Skeletal muscle satellite cell (primary cell): ENCODE results near the gene LBH.

Experiments used
- H3K27me3 ChIP-seq: 2 replicates; pipeline ENCODE4 v1.7.0; 2013; ENCODE audit warnings: low read length; ENCODE audit not compliant: control insufficient read depth, insufficient read depth
- H3K36me3 ChIP-seq: 2 replicates; pipeline ENCODE4 v1.7.0; 2013; ENCODE audit warnings: mild to moderate bottlenecking, control low read depth, low read length; ENCODE audit not compliant: insufficient read depth
- H3K4me1 ChIP-seq: 2 replicates; pipeline ENCODE4 v1.7.0; 2013; ENCODE audit warnings: low read length; ENCODE audit not compliant: control insufficient read depth, insufficient read depth
- H3K4me2 ChIP-seq: 2 replicates; pipeline ENCODE4 v1.7.0; 2013; ENCODE audit warnings: mild to moderate bottlenecking, low read length
- H3K4me3 ChIP-seq: 2 replicates; pipeline ENCODE4 v1.7.0; 2013; ENCODE audit warnings: low read length
- H3K9ac ChIP-seq: 2 replicates; pipeline ENCODE4 v1.7.0; 2013; ENCODE audit warnings: mild to moderate bottlenecking, low read depth, low read length, moderate library complexity
- H3K9me3 ChIP-seq: replicated peaks from 2 replicates; pipeline ENCODE4 v1.7.0; 2013; ENCODE audit warnings: mild to moderate bottlenecking, control low read depth, low read length

The LBH gene

GRCh38 chr2:30236591-30237238 lies 5.4 kb downstream of the LBH start:
- H3K9me3 ChIP-seq, result no peaks in the 10 kb centered on the region
- H3K27me3 ChIP-seq, result no peaks in the 10 kb centered on the region
- no peak overlapping the region for H3K4me2 ChIP-seq
- peaks cover 10% of the 10 kb centered on the region for H3K36me3 ChIP-seq
- no peak overlapping the region for H3K9ac ChIP-seq
- H3K4me3 ChIP-seq, result no peak overlapping the region
- H3K4me1 ChIP-seq, result peaks cover 31% of the 10 kb centered on the region

- Histone ChIP-seq H3K9me3 (no peaks in the 10 kb centered on the region), H3K4me2 (no peak overlapping the region), H3K9ac (no peak overlapping the region), H3K4me3 (no peak overlapping the region), H3K36me3 (peaks cover 10% of the 10 kb centered on the region), H3K4me1 (peaks cover 31% of the 10 kb centered on the region), H3K27me3 (no peaks in the 10 kb centered on the region)
Measured at GRCh38 chr2:30237239-30237965, 6.1 kb downstream of the LBH start.

- Histone ChIP-seq H3K9ac (no peak overlapping the region), H3K27me3 (no peaks in the 10 kb centered on the region), H3K9me3 (no peaks in the 10 kb centered on the region), H3K4me3 (no peak overlapping the region), H3K36me3 (peaks cover 10% of the 10 kb centered on the region), H3K4me2 (no peak overlapping the region), H3K4me1 (peaks cover 25% of the 10 kb centered on the region)
Measured at GRCh38 chr2:30237966-30238800, 6.8 kb downstream of the LBH start.

DNA sequence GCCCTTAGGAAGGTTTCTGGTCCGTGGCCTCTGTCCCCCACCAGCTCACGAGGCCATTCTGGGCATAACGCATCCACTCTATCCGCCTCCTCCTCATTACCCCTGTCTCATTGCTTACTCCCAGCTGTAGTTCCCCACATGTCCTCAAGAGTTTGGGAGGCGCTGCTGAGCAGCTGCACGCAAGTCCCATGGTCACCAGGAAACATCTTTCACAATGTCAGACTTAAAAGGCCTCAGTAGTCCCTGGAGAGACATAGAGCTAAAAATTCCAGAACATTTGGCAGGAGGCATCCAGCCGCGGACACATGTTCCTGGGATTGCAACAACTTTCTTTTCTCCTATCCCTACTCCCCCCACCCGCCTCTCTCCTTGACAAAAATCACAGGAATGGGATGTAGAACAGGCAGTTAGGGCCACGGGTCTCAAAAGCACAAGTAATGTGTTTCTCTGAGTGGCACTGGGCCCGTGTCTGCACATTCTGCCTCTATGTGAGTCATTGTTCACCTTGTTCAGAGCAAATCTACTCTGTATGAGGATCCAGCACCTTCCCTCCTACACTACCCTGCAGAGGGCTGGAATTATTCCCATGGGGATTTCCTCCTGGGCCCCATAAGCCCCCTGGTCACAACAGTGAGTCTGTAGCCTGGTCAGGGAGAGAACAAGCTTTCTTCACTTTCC lies 8.1 kb downstream of the LBH start:
- no peaks in the 10 kb centered on the region for H3K27me3 ChIP-seq
- H3K4me1 ChIP-seq, result peaks cover 13% of the 10 kb centered on the region
- H3K9me3 ChIP-seq, result no peaks in the 10 kb centered on the region
- no peak overlapping the region for H3K4me2 ChIP-seq
- no peak overlapping the region for H3K4me3 ChIP-seq
- H3K9ac ChIP-seq, result no peak overlapping the region
- peaks cover 10% of the 10 kb centered on the region for H3K36me3 ChIP-seq

GRCh38 chr2:30239986-30240752 lies 8.8 kb downstream of the LBH start:
- Histone ChIP-seq H3K9me3 (no peaks in the 10 kb centered on the region), H3K4me2 (no peak overlapping the region), H3K9ac (no peak overlapping the region), H3K27me3 (no peaks in the 10 kb centered on the region), H3K4me1 (peaks cover 5% of the 10 kb centered on the region), H3K36me3 (peaks cover 10% of the 10 kb centered on the region), H3K4me3 (no peak overlapping the region)

- H3K4me2 ChIP-seq, result no peak overlapping the region
- no peak overlapping the region for H3K4me3 ChIP-seq
- H3K27me3 ChIP-seq, result no peaks in the 10 kb centered on the region
- no peaks in the 10 kb centered on the region for H3K36me3 ChIP-seq
- H3K4me1 ChIP-seq, result peaks cover 3% of the 10 kb centered on the region
- H3K9me3 ChIP-seq, result no peaks in the 10 kb centered on the region
- H3K9ac ChIP-seq, result no peak overlapping the region
Measured at GRCh38 chr2:30243231-30243630, 11.9 kb downstream of the LBH start.

DNA sequence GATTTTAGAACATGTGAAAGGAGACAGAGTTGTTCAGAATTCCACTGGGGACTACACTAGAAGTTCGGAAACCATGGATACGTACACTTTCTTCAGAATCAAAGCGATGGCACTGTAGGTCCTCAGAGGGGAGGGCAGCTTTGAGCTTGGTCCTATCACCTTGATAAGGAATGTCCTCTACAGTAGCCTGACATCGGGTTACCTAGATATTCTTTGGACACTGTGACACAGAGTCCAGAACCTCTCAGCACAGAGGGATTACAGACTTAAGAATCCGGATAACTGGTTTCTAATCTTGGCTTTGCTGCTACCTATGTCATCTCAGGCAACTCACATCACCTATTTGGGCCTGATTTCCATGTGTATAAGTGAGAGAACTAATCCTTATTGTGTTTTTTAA lies 14.0 kb downstream of the LBH start:
- Histone ChIP-seq H3K4me3 (no peak overlapping the region), H3K36me3 (no peaks in the 10 kb centered on the region), H3K9ac (no peak overlapping the region), H3K9me3 (no peaks in the 10 kb centered on the region), H3K4me2 (no peak overlapping the region), H3K4me1 (no peaks in the 10 kb centered on the region), H3K27me3 (no peaks in the 10 kb centered on the region)

DNA sequence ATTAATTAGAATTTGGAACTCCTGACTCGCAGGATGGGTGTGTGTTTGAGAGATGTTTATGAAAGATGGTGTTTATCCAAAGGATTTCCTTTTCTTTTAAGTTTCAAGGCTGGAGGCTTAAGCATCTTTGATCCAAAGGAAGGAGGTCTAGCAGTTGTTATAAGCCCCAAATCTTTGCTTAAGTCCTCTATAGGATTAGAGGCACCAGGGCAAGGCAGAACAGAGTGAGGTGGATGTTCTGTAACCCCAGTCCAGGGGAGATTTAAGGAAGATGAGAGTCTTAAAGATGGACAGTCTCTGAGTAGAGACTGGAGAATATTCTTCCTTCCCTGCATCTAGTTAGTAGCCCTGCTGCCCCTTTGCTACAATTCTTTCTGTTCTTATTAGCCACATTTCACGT lies 17.5 kb downstream of the LBH start:
- no peaks in the 10 kb centered on the region for H3K36me3 ChIP-seq
- no peaks in the 10 kb centered on the region for H3K9me3 ChIP-seq
- H3K4me3 ChIP-seq, result no peak overlapping the region
- H3K27me3 ChIP-seq, result no peaks in the 10 kb centered on the region
- peaks cover 13% of the 10 kb centered on the region for H3K4me1 ChIP-seq
- no peak overlapping the region for H3K4me2 ChIP-seq
- H3K9ac ChIP-seq, result no peak overlapping the region

DNA sequence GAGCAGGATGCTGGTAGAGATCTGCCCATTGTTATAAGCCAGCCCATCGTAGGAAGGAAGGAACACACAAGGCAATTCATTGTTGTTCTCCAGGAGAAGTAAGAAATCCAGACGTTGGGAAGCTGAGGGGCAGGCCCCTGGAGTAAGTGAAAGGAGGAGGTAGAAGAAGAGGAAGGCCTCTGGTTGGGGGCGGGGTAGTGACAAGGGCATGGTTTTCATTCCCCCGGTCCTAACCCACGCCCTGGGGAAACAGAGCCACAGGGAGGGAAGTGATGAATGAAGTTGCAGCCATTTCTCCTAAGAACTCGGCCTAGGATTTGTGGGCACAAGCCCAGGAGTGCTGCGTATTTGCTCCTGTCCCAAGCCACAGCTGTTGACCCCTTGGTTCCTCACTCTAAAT lies 18.0 kb downstream of the LBH start:
- Histone ChIP-seq H3K4me3 (no peak overlapping the region), H3K9ac (no peak overlapping the region), H3K36me3 (no peaks in the 10 kb centered on the region), H3K27me3 (no peaks in the 10 kb centered on the region), H3K4me1 (peaks cover 14% of the 10 kb centered on the region), H3K9me3 (no peaks in the 10 kb centered on the region), H3K4me2 (no peak overlapping the region)

DNA sequence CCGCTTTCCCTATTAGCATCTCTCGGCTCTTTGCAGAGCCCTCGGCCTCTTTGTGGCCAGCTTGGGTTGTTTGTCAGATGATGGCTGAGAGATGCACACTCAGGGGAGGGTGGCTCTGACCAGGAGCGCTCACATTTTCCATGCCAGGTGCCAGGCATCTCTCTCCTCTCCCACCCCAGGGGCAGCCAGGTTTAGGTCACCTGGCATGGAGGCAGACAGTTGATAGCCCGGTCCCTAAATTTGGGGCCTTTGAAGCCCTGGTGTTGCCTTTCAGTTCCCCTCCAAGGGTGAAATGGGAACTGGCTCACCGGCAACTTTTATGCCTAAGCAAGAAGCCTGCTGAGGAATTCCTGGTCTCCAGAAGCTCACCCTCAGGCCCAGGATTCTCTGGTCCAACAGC lies 19.1 kb downstream of the LBH start:
- Histone ChIP-seq H3K9me3 (no peaks in the 10 kb centered on the region), H3K27me3 (no peaks in the 10 kb centered on the region), H3K4me2 (no peak overlapping the region), H3K4me1 (peaks cover 14% of the 10 kb centered on the region), H3K9ac (no peak overlapping the region), H3K36me3 (no peaks in the 10 kb centered on the region), H3K4me3 (no peak overlapping the region)
